Small intestine (tissue), 16 donors: ENCODE measurements around the gene PPP1R3G. TPM values are rescaled to one million over a fixed set of nuclear protein-coding genes. Genes with fewer than 3 reads are reported as not detected.

ENCODE experiments used
- DNase-seq, 2 donors: peaks; one replicate each; pipeline versions ENCODE4 v3.0.0 to v3.0.0-alpha.2; 2013
- FAIRE-seq: peaks from 2 replicates; lab custom pipeline; 2012; peaks lifted over from hg19 to GRCh38; lab: Jason Lieb, UNC
- H3K27ac ChIP-seq, 3 donors: one replicate each; pipeline ENCODE4 v1.5.1; 2013; ENCODE audit warnings: low read length in 2 of 3, mild to moderate bottlenecking in 2 of 3, control low read depth in 1 of 3, inconsistent platforms in 1 of 3, low read depth in 1 of 3, moderate library complexity in 1 of 3
- H3K27me3 ChIP-seq, 3 donors: one replicate each; pipeline ENCODE4 v1.6.1; 2013; ENCODE audit warnings: low read length in 3 of 3, inconsistent platforms in 1 of 3; ENCODE audit not compliant: control insufficient read depth in 3 of 3, insufficient read depth in 3 of 3
- H3K36me3 ChIP-seq, 3 donors: one replicate each; pipeline ENCODE4 v1.6.1; 2013; ENCODE audit warnings: low read length in 3 of 3, inconsistent platforms in 1 of 3, low read depth in 1 of 3, mild to moderate bottlenecking in 1 of 3, moderate library complexity in 1 of 3; ENCODE audit not compliant: control insufficient read depth in 3 of 3, insufficient read depth in 2 of 3
- H3K4me1 ChIP-seq, 3 donors: one replicate each; pipeline ENCODE4 v1.6.1; 2013; ENCODE audit warnings: low read length in 2 of 3, inconsistent platforms in 1 of 3, low read depth in 1 of 3, mild to moderate bottlenecking in 1 of 3, moderate library complexity in 1 of 3; ENCODE audit not compliant: control insufficient read depth in 3 of 3, insufficient read depth in 2 of 3
- H3K4me3 ChIP-seq, 3 donors: one replicate each; pipeline ENCODE4 v1.5.1; 2013; ENCODE audit warnings: low read length in 3 of 3, control low read depth in 1 of 3, inconsistent platforms in 1 of 3, low read depth in 1 of 3, mild to moderate bottlenecking in 1 of 3, moderate library complexity in 1 of 3
- H3K9me3 ChIP-seq, 2 donors: one replicate each; pipeline ENCODE4 v1.6.1; 2013; ENCODE audit warnings: low read depth in 1 of 2, low read length in 1 of 2; ENCODE audit not compliant: control insufficient read depth in 2 of 2, insufficient read depth in 1 of 2
- whole genome bisulfite sequencing, 3 donors: extraction: QIAGEN DNeasy Blood & Tissue Kit; methylation state at CpG; one replicate each; pipeline ENCODE4 v1.1.7; 2013; 5-methylcytosine and 5-hydroxymethylcytosine counted together
- long read RNA-seq, 10 donors: transcript quantifications; one replicate each; lab custom pipeline, GENCODE V29; 2026
- polyA plus RNA-seq, 4 donors: library from polyadenylated mRNA; stranded (reverse) in 3 of 4; unstranded in 1 of 4; fragments of 200-250 nt in 3 of 4; fragments of 120-200 nt in 1 of 4; gene quantifications; one replicate each; pipeline versions ENCODE4 v1.2.1 to v1.2.3, GENCODE V29; 2013
- donor health status: healthy with polysubstance abuse.
- donor health status: control.
- donor health status: control.
- donor health status: Bipolar disorder and iron deficiency.
- donor health status: healthy.

PPP1R3G gene
- polyA plus RNA-seq: 1 to 10 TPM in 1 of 4 donors, under 1 TPM in 1, not detected in 2; 0.28 to 4.1 TPM
- long read RNA-seq, donor 1, full-length matches to known transcripts: 4 of 4 reads
- long read RNA-seq, donor 1, partial matches to known transcripts: 0 of 4 reads
- long read RNA-seq, donor 1, other reads (novel, unspliced or antisense): 0 of 4 reads
- long read RNA-seq, donor 2, full-length matches to known transcripts: 1 of 1 reads
- long read RNA-seq, donor 2, partial matches to known transcripts: 0 of 1 reads
- long read RNA-seq, donor 2, other reads (novel, unspliced or antisense): 0 of 1 reads
- long read RNA-seq, donor 3, full-length matches to known transcripts: 3 of 3 reads
- long read RNA-seq, donor 3, partial matches to known transcripts: 0 of 3 reads
- long read RNA-seq, donor 3, other reads (novel, unspliced or antisense): 0 of 3 reads
- long read RNA-seq, donor 4: 0 reads
- long read RNA-seq, donor 5, full-length matches to known transcripts: 2 of 2 reads
- long read RNA-seq, donor 5, partial matches to known transcripts: 0 of 2 reads
- long read RNA-seq, donor 5, other reads (novel, unspliced or antisense): 0 of 2 reads
- long read RNA-seq, donor 6, full-length matches to known transcripts: 3 of 39 reads
- long read RNA-seq, donor 6, partial matches to known transcripts: 0 of 39 reads
- long read RNA-seq, donor 6, other reads (novel, unspliced or antisense): 36 of 39 reads
- long read RNA-seq, donor 7, full-length matches to known transcripts: 30 of 157 reads
- long read RNA-seq, donor 7, partial matches to known transcripts: 114 of 157 reads
- long read RNA-seq, donor 7, other reads (novel, unspliced or antisense): 13 of 157 reads
- long read RNA-seq, donor 8: 0 reads
- long read RNA-seq, donor 9, full-length matches to known transcripts: 3 of 3 reads
- long read RNA-seq, donor 9, partial matches to known transcripts: 0 of 3 reads
- long read RNA-seq, donor 9, other reads (novel, unspliced or antisense): 0 of 3 reads
- long read RNA-seq, donor 10, full-length matches to known transcripts: 6 of 6 reads
- long read RNA-seq, donor 10, partial matches to known transcripts: 0 of 6 reads
- long read RNA-seq, donor 10, other reads (novel, unspliced or antisense): 0 of 6 reads

GRCh38 chr6:5084781-5085647 lies at the start of gene PPP1R3G:
Gene PPP1R3G, plus strand, starts transcription at chr6:5085341. Its CDS starts 145 bp downstream, at chr6:5085486.
- no peak for FAIRE-seq

GRCh38 chr6:5036269-5036668 lies 48.9 kb upstream of the PPP1R3G start:
- Histone ChIP-seq H3K4me3 (no peak overlapping the region), H3K36me3 (no peaks in the 10 kb centered on the region), H3K27me3 (no peaks in the 10 kb centered on the region), H3K9me3 (no peaks in the 10 kb centered on the region), H3K4me1 (no peaks in the 10 kb centered on the region), H3K27ac (no peak overlapping the region)
- WGBS, 3 donors: 40 to 65% (median 50%) methylated on average over 8 of the region's 8 CpGs
- no peak for FAIRE-seq
- DNase-seq: peak; percentile 42 to 61

More at GRCh38 chr6:5084781-5085647, at the start of gene PPP1R3G:
- DNase-seq: peak; percentile 29 to 85
- H3K36me3 ChIP-seq: peaks cover 0 to 6% (median 0%) of the 10 kb centered on the region in 3 donors
- peaks cover 0 to 20% (median 0%) of the 10 kb centered on the region in 3 donors for H3K4me1 ChIP-seq
- peak within 1 kb of the TSS in 2 of 3 donors; percentile 40 to 50 for H3K27ac ChIP-seq
- H3K9me3 ChIP-seq: peaks cover 0 to 4% of the 10 kb centered on the region in 2 donors
- 1 to 3% (median 2%) methylated on average over 56 to 83 of the region's 83 CpGs for WGBS, 3 donors
- peaks cover 3 to 24% (median 21%) of the 10 kb centered on the region in 3 donors for H3K27me3 ChIP-seq
- peak within 1 kb of the TSS; percentile 33 to 68 (median 50) for H3K4me3 ChIP-seq

GRCh38 chr6:5041955-5042354 lies 43.2 kb upstream of the PPP1R3G start:
- 32 to 52% (median 40%) methylated on average over 2 of the region's 2 CpGs for WGBS, 3 donors
- no peaks in the 10 kb centered on the region for H3K4me1 ChIP-seq
- no peak for FAIRE-seq
- no peak overlapping the region for H3K27ac ChIP-seq
- no peak for DNase-seq
- no peak overlapping the region for H3K4me3 ChIP-seq
- H3K9me3 ChIP-seq: peaks cover 0 to 3% of the 10 kb centered on the region in 2 donors
- no peaks in the 10 kb centered on the region for H3K36me3 ChIP-seq
- H3K27me3 ChIP-seq: no peaks in the 10 kb centered on the region

GRCh38 chr6:5042436-5042835 lies 42.7 kb upstream of the PPP1R3G start:
- Histone ChIP-seq H3K4me1 (no peaks in the 10 kb centered on the region), H3K4me3 (no peak overlapping the region), H3K27ac (no peak overlapping the region), H3K27me3 (no peaks in the 10 kb centered on the region), H3K36me3 (no peaks in the 10 kb centered on the region), H3K9me3 (peaks cover 0 to 3% of the 10 kb centered on the region in 2 donors)
- FAIRE-seq (no peak), DNase-seq (no peak)
- WGBS, 3 donors: 88 to 89% (median 89%) methylated on average over 3 of the region's 3 CpGs

GRCh38 chr6:5044866-5045265 lies 40.3 kb upstream of the PPP1R3G start:
- H3K27me3 ChIP-seq: no peaks in the 10 kb centered on the region
- no peak for DNase-seq
- no peak for FAIRE-seq
- peaks cover 0 to 7% of the 10 kb centered on the region in 2 donors for H3K9me3 ChIP-seq
- H3K27ac ChIP-seq: no peak overlapping the region
- WGBS, 3 donors: 81 to 93% (median 86%) methylated on average over 3 of the region's 3 CpGs
- no peak overlapping the region for H3K4me3 ChIP-seq
- no peaks in the 10 kb centered on the region for H3K36me3 ChIP-seq
- no peaks in the 10 kb centered on the region for H3K4me1 ChIP-seq

- FAIRE-seq (no peak), DNase-seq (no peak)
- Histone ChIP-seq H3K9me3 (peaks cover 0 to 12% of the 10 kb centered on the region in 2 donors), H3K4me3 (no peak overlapping the region), H3K27me3 (no peaks in the 10 kb centered on the region), H3K27ac (no peak overlapping the region), H3K36me3 (no peaks in the 10 kb centered on the region), H3K4me1 (no peaks in the 10 kb centered on the region)
- WGBS, 3 donors: 68 to 90% (median 85%) methylated on average over 8 of the region's 8 CpGs
These were observed 39.7 kb upstream of the PPP1R3G start for GRCh38 chr6:5045416-5045815.

GRCh38 chr6:5046430-5046829 lies 38.7 kb upstream of the PPP1R3G start:
- DNase-seq: no peak

More at GRCh38 chr6:5046430-5046829, 38.7 kb upstream of the PPP1R3G start:
- Histone ChIP-seq H3K36me3 (no peaks in the 10 kb centered on the region), H3K27ac (no peak overlapping the region), H3K9me3 (peaks cover 0 to 17% of the 10 kb centered on the region in 2 donors), H3K4me1 (no peaks in the 10 kb centered on the region), H3K4me3 (no peak overlapping the region), H3K27me3 (no peaks in the 10 kb centered on the region)
- no peak for FAIRE-seq
- 69 to 92% (median 91%) methylated on average over 9 of the region's 9 CpGs for WGBS, 3 donors
